ENCODE results near the gene GALK1.

Gene GALK1

DNA sequence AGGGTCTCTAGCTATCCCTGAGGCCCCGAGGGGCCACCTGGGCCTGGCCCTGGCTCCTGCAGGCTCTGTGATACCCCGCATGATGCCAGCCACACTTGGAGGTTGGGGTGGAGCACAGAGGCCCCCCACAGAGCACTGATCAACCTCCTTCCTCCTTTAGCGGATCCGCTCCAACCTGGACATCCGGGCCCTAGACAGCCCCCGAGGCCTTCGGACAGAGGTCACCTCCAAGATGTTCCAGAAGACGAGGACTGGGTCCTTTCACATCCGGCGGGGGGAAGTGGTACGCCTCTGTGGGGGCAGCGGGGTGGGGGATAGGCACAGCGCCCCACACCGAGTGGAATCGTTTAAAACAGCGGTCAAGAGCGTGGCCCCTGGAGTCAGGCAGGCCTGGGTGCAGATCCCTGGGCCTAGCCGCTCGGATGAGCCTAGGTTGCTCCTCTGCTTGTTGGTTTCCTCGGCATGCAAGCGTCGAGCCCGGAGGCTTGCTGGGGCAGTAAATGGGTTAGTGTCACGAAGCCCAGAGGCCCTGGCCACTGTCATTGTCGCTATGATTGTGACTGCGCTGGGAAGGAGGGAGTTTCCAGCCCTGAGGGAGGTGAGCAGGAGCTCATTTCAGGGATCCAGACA, 33.8 kb downstream of the GALK1 start:
- no peaks in the 10 kb centered on the region for H3K4me1 Mint-ChIP-seq
- TF ChIP-seq, protein P1, sequence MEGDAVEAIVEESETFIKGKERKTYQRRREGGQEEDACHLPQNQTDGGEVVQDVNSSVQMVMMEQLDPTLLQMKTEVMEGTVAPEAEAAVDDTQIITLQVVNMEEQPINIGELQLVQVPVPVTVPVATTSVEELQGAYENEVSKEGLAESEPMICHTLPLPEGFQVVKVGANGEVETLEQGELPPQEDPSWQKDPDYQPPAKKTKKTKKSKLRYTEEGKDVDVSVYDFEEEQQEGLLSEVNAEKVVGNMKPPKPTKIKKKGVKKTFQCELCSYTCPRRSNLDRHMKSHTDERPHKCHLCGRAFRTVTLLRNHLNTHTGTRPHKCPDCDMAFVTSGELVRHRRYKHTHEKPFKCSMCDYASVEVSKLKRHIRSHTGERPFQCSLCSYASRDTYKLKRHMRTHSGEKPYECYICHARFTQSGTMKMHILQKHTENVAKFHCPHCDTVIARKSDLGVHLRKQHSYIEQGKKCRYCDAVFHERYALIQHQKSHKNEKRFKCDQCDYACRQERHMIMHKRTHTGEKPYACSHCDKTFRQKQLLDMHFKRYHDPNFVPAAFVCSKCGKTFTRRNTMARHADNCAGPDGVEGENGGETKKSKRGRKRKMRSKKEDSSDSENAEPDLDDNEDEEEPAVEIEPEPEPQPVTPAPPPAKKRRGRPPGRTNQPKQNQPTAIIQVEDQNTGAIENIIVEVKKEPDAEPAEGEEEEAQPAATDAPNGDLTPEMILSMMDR (IDR thresholded peaks at IDR 0.05): no peak
- peaks cover 13% of the 10 kb centered on the region for H3K27me3 Mint-ChIP-seq (ENCODE audit: low read depth, poor library complexity)
- no peak overlapping the region for H3K4me3 Mint-ChIP-seq
- no peak for DNase-seq
- no peak overlapping the region for H3K27ac Mint-ChIP-seq
- H3K36me3 Mint-ChIP-seq (ENCODE audit: low read depth): no peaks in the 10 kb centered on the region
- no peaks in the 10 kb centered on the region for H3K9me3 Mint-ChIP-seq

GRCh38 chr17:75730065-75730464, 34.9 kb downstream of the GALK1 start:
- TF ChIP-seq, protein P1 (IDR thresholded peaks at IDR 0.05): no peak

DNA sequence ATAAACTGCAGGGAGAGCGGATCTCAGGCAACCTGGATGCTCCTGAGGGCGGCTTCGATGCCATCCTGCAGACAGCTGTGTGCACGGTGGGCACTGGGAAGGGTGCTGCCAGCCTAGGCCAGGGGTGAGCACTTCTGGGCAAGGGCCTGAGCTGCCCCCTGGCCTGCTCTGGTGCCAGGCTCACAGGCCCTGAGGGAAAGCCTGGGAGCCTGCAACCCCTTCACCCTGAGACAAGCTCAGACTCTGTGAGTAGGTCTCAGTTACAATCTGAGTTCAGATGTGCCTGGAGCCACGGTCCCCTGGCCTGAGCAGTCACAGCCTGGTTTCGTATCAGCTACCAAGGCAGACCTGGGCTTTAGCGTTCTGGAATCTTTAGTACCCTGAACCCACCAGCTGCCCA, 35.6 kb downstream of the GALK1 start:
- DNase-seq: no peak
- Mint-ChIP-seq H3K4me1 (no peaks in the 10 kb centered on the region), H3K27me3 (ENCODE audit: low read depth, poor library complexity) (peaks cover 22% of the 10 kb centered on the region), H3K4me3 (no peak overlapping the region), H3K9me3 (no peaks in the 10 kb centered on the region), H3K27ac (no peak overlapping the region), H3K36me3 (ENCODE audit: low read depth) (no peaks in the 10 kb centered on the region)
- TF ChIP-seq, protein P1 (IDR thresholded peaks at IDR 0.05): no peak

More at GRCh38 chr17:75730065-75730464, 34.9 kb downstream of the GALK1 start:
- peaks cover 18% of the 10 kb centered on the region for H3K27me3 Mint-ChIP-seq (ENCODE audit: low read depth, poor library complexity)
- H3K9me3 Mint-ChIP-seq: no peaks in the 10 kb centered on the region
- no peak for DNase-seq
- no peak overlapping the region for H3K27ac Mint-ChIP-seq
- no peaks in the 10 kb centered on the region for H3K4me1 Mint-ChIP-seq
- no peak overlapping the region for H3K4me3 Mint-ChIP-seq
- no peaks in the 10 kb centered on the region for H3K36me3 Mint-ChIP-seq (ENCODE audit: low read depth)

DNA sequence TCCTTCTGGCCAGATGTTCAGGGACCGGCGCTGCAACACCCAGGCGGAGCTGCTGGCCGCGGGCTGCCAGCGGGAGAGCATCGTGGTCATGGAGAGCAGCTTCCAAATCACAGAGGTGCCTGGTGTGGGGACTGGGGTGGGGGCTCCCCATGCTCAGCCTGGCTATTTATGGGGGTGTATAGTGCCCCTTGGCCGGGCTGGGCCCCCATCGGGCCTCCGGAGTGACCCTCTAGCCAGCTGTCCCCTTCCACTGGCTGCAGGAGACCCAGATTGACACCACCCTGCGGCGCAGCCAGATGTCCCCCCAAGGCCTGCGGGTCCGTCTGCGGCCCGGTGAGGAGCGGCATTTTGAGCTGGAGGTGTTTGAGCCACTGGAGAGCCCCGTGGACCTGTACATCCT, 37.6 kb downstream of the GALK1 start:
- Mint-ChIP-seq H3K9me3 (no peaks in the 10 kb centered on the region), H3K4me1 (no peaks in the 10 kb centered on the region), H3K27me3 (ENCODE audit: low read depth, poor library complexity) (peaks cover 31% of the 10 kb centered on the region), H3K27ac (no peak overlapping the region), H3K36me3 (ENCODE audit: low read depth) (no peaks in the 10 kb centered on the region), H3K4me3 (no peak overlapping the region)
- DNase-seq: no peak
- TF ChIP-seq, protein P1 (IDR thresholded peaks at IDR 0.05): no peak

GRCh38 chr17:75725504-75725903, 39.5 kb downstream of the GALK1 start:
- TF ChIP-seq, protein P1 (IDR thresholded peaks at IDR 0.05): no peak
- Mint-ChIP-seq H3K36me3 (ENCODE audit: low read depth) (no peaks in the 10 kb centered on the region), H3K9me3 (no peaks in the 10 kb centered on the region), H3K4me3 (no peak overlapping the region), H3K27ac (no peak overlapping the region), H3K4me1 (no peaks in the 10 kb centered on the region), H3K27me3 (ENCODE audit: low read depth, poor library complexity) (peaks cover 40% of the 10 kb centered on the region)
- DNase-seq: no peak
